Measurements from ENCODE around the gene MYMX. TPM values are rescaled to one million over a fixed set of nuclear protein-coding genes. Genes with fewer than 3 reads are reported as not detected.

MYMX gene
- total and polyA plus RNA-seq, 2 donors from 2014 or later = 1.1 to 2.2 TPM

DNA sequence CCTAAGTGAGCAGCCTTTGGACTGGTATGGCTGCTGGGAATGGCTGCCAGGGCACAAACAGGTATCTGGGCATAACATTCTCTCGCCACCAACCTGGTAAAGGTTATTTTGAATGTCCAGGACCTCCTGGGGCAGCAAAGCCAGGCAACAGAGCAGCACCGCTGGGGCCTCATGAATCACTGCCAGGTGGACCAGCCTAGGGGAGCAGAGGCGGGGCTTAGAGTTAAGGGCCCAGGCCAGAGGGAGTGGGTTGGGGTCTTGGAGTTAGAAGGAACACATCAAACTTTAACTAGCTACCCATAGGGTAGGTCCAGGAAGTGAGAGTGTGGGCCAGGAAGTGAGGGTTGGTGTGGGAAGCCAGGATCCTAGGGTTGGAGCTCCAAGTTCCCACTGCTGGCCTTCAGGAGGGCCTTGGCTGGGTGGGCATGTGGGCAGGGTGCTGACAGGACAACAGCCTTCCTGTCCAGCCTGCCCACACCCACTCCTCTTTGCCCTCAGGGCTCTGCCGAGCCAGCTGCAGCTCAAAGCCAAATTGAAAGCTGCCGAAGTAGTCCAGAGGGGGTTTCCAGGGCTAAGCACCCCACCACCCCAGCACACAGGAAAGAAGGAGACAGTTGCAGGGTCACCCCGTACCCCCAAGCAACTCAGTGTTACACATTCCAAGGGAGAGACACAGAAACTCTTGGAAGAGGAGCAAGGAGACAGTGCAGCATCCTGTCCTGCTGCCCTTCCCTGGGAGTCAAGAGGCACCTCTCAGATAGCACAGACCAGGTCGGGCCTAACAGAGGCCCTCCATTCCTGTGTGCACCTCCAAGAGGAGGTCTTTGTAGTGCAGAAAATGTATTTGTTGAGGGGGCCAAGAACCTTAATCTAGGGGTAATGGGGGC is 46.0 kb downstream of the MYMX start:
- FAIRE-seq (no peak), DNase-seq (no peak)
- TF ChIP-seq, protein P1, sequence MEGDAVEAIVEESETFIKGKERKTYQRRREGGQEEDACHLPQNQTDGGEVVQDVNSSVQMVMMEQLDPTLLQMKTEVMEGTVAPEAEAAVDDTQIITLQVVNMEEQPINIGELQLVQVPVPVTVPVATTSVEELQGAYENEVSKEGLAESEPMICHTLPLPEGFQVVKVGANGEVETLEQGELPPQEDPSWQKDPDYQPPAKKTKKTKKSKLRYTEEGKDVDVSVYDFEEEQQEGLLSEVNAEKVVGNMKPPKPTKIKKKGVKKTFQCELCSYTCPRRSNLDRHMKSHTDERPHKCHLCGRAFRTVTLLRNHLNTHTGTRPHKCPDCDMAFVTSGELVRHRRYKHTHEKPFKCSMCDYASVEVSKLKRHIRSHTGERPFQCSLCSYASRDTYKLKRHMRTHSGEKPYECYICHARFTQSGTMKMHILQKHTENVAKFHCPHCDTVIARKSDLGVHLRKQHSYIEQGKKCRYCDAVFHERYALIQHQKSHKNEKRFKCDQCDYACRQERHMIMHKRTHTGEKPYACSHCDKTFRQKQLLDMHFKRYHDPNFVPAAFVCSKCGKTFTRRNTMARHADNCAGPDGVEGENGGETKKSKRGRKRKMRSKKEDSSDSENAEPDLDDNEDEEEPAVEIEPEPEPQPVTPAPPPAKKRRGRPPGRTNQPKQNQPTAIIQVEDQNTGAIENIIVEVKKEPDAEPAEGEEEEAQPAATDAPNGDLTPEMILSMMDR (IDR thresholded peaks at IDR 0.05; ENCODE audit: borderline replicate concordance, extremely low read depth, insufficient read depth) = no peak
- peaks cover 2 to 29% (median 22%) of the 10 kb centered on the region in 3 donors for H3K4me1 ChIP-seq (ENCODE audit: control insufficient read depth in 2 of 3, insufficient read depth in 2 of 3, low read depth in 1 of 3, low read length in 3 of 3)
- no peaks in the 10 kb centered on the region for H3K27me3 ChIP-seq (ENCODE audit: control insufficient read depth, insufficient read depth, low read length)
- no peaks in the 10 kb centered on the region for H3K9me3 ChIP-seq (ENCODE audit: control insufficient read depth in 2 of 3, insufficient read depth in 1 of 3, low read length in 3 of 3)
- peak overlapping the region in 2 of 3 donors; percentile 27 to 78 for H3K4me3 ChIP-seq (ENCODE audit: low read length in 3 of 3)
- H3K27ac ChIP-seq (ENCODE audit: low read depth in 2 of 2, low read length in 2 of 2) = peak overlapping the region; percentile 53 to 75
- peak overlapping the region in 1 of 3 donors; percentile 62 for H3K9ac ChIP-seq (ENCODE audit: low read length in 3 of 3)
- intact Hi-C loops (cut with DNase I) = no loop called here
- H3K36me3 ChIP-seq (ENCODE audit: control insufficient read depth in 2 of 3, insufficient read depth in 3 of 3, low read length in 3 of 3) = peaks cover 0 to 4% (median 0%) of the 10 kb centered on the region in 3 donors

DNA sequence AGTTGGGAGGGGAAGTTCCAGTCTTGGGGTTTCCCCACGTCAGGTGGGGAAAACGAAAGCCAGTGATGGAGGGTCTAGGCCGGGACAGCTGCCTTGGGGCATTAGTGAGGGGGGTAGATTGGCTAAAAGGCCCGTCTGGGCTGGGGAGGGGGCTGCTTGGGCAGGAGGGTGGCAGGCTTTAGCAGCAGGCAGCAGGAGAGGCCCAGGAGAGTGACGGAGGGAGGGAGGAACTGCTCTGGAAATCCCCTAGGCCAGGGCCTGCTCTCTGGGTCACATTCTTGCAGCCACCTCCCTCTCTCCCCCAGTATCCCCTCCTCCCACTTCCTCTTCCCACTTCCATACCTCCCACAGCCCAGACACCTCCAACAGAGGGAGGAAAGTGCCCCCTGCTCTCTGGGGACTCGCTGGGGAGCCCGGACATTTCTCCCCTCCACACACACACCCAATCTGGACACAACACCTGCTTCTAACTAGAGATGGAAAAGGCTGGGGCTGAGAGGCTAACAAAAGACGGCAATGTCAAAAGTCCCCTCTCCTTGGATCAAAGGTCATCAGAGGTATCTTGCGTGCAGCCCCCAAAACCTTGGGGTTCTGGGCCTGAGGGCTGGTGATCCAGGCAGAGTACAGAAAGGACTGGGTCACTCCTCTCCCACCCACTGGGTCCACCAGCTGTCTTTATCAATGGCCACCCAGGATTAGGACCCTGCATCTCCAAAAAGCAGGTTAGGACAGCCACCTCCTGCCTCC is 46.8 kb downstream of the MYMX start:
- Histone ChIP-seq H3K36me3 (ENCODE audit: control insufficient read depth in 2 of 3, insufficient read depth in 3 of 3, low read length in 3 of 3) (peaks cover 0 to 4% (median 0%) of the 10 kb centered on the region in 3 donors), H3K4me3 (ENCODE audit: low read length in 3 of 3) (peak overlapping the region; percentile 36 to 78 (median 70)), H3K9me3 (ENCODE audit: control insufficient read depth in 2 of 3, insufficient read depth in 1 of 3, low read length in 3 of 3) (no peaks in the 10 kb centered on the region), H3K9ac (ENCODE audit: low read length in 3 of 3) (peak overlapping the region in 2 of 3 donors; percentile 52 to 82), H3K27me3 (ENCODE audit: control insufficient read depth, insufficient read depth, low read length) (no peaks in the 10 kb centered on the region), H3K4me1 (ENCODE audit: control insufficient read depth in 2 of 3, insufficient read depth in 2 of 3, low read depth in 1 of 3, low read length in 3 of 3) (peaks cover 2 to 26% (median 22%) of the 10 kb centered on the region in 3 donors), H3K27ac (ENCODE audit: low read depth in 2 of 2, low read length in 2 of 2) (peak overlapping the region; percentile 47 to 75)
- TF ChIP-seq, protein P1 (IDR thresholded peaks at IDR 0.05; ENCODE audit: borderline replicate concordance, extremely low read depth, insufficient read depth) = no peak
- DNase-seq = peak in 4 of 5 donors; percentile 26 to 69 (median 54)
- no peak for FAIRE-seq
- intact Hi-C loops (cut with DNase I) = no loop called here

DNA sequence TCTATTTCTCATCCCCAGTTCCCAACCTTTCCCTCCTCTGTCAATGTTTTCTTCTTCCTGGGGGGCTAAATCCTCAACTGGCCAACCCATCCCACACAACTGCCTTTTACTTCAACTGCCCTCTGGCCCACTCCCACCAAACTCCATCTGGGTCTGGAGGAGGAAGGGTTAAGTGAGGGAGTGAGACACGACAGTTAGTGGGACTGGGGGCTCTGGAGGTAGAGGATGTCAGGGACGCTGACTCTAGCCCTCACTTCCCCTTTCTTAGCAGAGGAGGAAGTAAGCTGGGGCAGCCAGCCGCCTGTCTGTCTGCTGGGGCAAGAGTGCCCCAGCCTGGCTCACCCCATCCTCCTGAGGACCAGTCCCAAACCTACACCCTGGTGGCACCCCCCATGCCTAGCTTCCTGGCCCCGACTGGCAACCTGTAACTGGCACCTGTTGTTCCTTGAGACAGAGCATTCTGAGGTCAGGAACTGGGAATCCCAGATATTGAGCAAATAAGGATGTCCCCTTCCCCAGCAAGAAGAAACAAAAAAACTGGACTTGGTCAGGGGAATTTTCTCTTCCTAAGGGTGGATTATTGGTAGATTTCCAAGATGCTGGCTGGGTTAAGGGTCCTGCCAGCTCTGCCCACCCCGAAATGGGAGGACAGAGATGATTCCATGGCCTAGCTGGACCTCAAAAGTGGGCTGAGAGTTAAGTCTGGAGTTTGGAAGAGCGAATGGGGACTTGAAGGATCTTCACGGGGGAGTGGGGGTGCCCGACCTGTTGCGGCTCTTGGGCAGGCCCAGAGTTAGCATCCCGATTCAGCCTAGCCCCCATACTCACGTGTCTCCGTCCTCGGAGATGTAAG is 47.7 kb downstream of the MYMX start:
- Histone ChIP-seq H3K4me3 (ENCODE audit: low read length in 3 of 3) (peak overlapping the region; percentile 61 to 78 (median 70)), H3K27ac (ENCODE audit: low read depth in 2 of 2, low read length in 2 of 2) (peak overlapping the region; percentile 68 to 75), H3K9ac (ENCODE audit: low read length in 3 of 3) (peak overlapping the region; percentile 33 to 82 (median 81)), H3K27me3 (ENCODE audit: control insufficient read depth, insufficient read depth, low read length) (peaks cover 5% of the 10 kb centered on the region), H3K9me3 (ENCODE audit: control insufficient read depth in 2 of 3, insufficient read depth in 1 of 3, low read length in 3 of 3) (no peaks in the 10 kb centered on the region), H3K36me3 (ENCODE audit: control insufficient read depth in 2 of 3, insufficient read depth in 3 of 3, low read length in 3 of 3) (peaks cover 0 to 4% (median 0%) of the 10 kb centered on the region in 3 donors), H3K4me1 (ENCODE audit: control insufficient read depth in 2 of 3, insufficient read depth in 2 of 3, low read depth in 1 of 3, low read length in 3 of 3) (peaks cover 2 to 26% (median 22%) of the 10 kb centered on the region in 3 donors)
- FAIRE-seq = no peak
- DNase-seq = peak in 1 of 5 donors; percentile 62
- TF ChIP-seq, protein P1 (IDR thresholded peaks at IDR 0.05; ENCODE audit: borderline replicate concordance, extremely low read depth, insufficient read depth) = no peak
- intact Hi-C loops (cut with DNase I) = no loop called here

All from kidney (tissue), 14 donors.